Measurements from ENCODE around the gene CFAP161. TPM values are rescaled to one million over a fixed set of nuclear protein-coding genes. Genes with fewer than 3 reads are reported as not detected.

CFAP161 gene
- total RNA-seq, 1 experiment from 2014 or later: not detected

DNA sequence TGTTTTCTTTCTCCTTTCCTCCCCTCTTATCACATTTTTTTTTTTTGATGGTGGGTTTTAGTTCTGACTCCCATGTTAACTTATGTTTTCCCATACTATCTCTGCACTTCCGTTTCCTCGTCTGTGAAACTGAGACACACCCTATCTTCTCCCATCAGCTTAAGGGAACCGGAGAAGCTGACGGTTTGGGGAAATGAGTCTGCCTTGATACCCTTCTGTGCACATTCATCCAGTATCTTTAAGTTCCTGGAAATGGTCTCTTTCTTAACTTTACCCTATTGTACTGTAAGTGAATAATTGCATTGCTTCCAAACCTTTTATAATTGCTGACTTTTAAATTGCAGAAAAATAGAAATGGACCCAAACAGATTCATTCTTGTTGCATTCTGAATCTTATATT is 26.2 kb upstream of the CFAP161 start:
- CTCF ChIA-PET: interaction anchor here (0.7 to 5.1 kb wide), 3 partner anchors 48 to 159 kb away, joined by 3 to 85 read pairs (median 3); no protein-coding TSS in a partner anchor
- no TSS peak for BruUV-seq (replicated peaks)
- H3K4me3 Mint-ChIP-seq (ENCODE audit: low read depth, unreplicated experiment): no peak overlapping the region
- intact Hi-C loops (cut with micrococcal nuclease; ENCODE audit: unreplicated experiment): loop anchor here (2.0 to 5.0 kb wide), 4 partner anchors 44 to 294 kb away; no protein-coding TSS in a partner anchor
- H3K4me1 Mint-ChIP-seq (ENCODE audit: low read depth, unreplicated experiment): no peaks in the 10 kb centered on the region
- TF ChIP-seq CTCF (IDR thresholded peaks at IDR 0.05; ENCODE audit: unreplicated experiment): no peak
- H3K36me3 Mint-ChIP-seq (ENCODE audit: insufficient read depth, unreplicated experiment): no peaks in the 10 kb centered on the region
- DNase-seq: no peak
- peaks cover 70% of the 10 kb centered on the region for H3K27me3 Mint-ChIP-seq (ENCODE audit: unreplicated experiment)
- H3K9me3 Mint-ChIP-seq (ENCODE audit: low read depth, unreplicated experiment): no peaks in the 10 kb centered on the region
- no peak overlapping the region for H3K27ac Mint-ChIP-seq (ENCODE audit: unreplicated experiment)

GRCh38 chr15:81108427-81108826 is 25.6 kb upstream of the CFAP161 start:
- H3K4me1 Mint-ChIP-seq (ENCODE audit: low read depth, unreplicated experiment): peaks cover 3% of the 10 kb centered on the region
- TF ChIP-seq CTCF (IDR thresholded peaks at IDR 0.05; ENCODE audit: unreplicated experiment): peak; percentile 54
- H3K9me3 Mint-ChIP-seq (ENCODE audit: low read depth, unreplicated experiment): no peaks in the 10 kb centered on the region
- H3K27me3 Mint-ChIP-seq (ENCODE audit: unreplicated experiment): peaks cover 65% of the 10 kb centered on the region
- BruUV-seq (replicated peaks): no TSS peak
- no peak overlapping the region for H3K27ac Mint-ChIP-seq (ENCODE audit: unreplicated experiment)
- no peaks in the 10 kb centered on the region for H3K36me3 Mint-ChIP-seq (ENCODE audit: insufficient read depth, unreplicated experiment)
- CTCF ChIA-PET: interaction anchor here (0.7 to 5.1 kb wide), 3 partner anchors 47 to 158 kb away, joined by 3 to 85 read pairs (median 3); no protein-coding TSS in a partner anchor
- DNase-seq: peak; percentile 28
- H3K4me3 Mint-ChIP-seq (ENCODE audit: low read depth, unreplicated experiment): no peak overlapping the region
- intact Hi-C loops (cut with micrococcal nuclease; ENCODE audit: unreplicated experiment): loop anchor here (5.0 kb wide), 3 partner anchors 44 to 294 kb away; no protein-coding TSS in a partner anchor

DNA sequence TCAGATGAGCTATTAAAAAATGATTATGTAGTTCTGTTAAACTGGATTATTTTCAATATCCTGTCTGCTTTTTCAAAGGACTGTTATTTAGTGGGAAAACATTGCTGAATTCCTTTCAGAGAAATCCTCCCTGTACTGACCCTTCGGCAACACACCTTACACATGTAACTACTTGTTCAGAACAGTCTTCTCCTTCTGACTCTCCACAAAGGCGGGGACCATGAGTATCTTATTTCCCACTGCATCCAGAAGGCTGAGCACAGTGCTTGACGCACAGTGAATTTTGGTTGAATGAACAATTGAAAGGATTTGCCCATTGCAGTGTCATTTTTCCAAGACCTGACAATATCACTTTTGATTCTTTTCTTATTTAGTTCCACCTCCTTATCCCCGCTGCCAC is 23.1 kb upstream of the CFAP161 start:
- Mint-ChIP-seq H3K4me1 (ENCODE audit: low read depth, unreplicated experiment) (peaks cover 16% of the 10 kb centered on the region), H3K36me3 (ENCODE audit: insufficient read depth, unreplicated experiment) (no peaks in the 10 kb centered on the region), H3K27ac (ENCODE audit: unreplicated experiment) (no peak overlapping the region), H3K27me3 (ENCODE audit: unreplicated experiment) (peaks cover 41% of the 10 kb centered on the region), H3K4me3 (ENCODE audit: low read depth, unreplicated experiment) (no peak overlapping the region), H3K9me3 (ENCODE audit: low read depth, unreplicated experiment) (no peaks in the 10 kb centered on the region)
- intact Hi-C loops (cut with micrococcal nuclease; ENCODE audit: unreplicated experiment): no loop called here
- no peak for TF ChIP-seq CTCF (IDR thresholded peaks at IDR 0.05; ENCODE audit: unreplicated experiment)
- no peak for DNase-seq
- CTCF ChIA-PET: no interaction called here
- no TSS peak for BruUV-seq (replicated peaks)

DNA sequence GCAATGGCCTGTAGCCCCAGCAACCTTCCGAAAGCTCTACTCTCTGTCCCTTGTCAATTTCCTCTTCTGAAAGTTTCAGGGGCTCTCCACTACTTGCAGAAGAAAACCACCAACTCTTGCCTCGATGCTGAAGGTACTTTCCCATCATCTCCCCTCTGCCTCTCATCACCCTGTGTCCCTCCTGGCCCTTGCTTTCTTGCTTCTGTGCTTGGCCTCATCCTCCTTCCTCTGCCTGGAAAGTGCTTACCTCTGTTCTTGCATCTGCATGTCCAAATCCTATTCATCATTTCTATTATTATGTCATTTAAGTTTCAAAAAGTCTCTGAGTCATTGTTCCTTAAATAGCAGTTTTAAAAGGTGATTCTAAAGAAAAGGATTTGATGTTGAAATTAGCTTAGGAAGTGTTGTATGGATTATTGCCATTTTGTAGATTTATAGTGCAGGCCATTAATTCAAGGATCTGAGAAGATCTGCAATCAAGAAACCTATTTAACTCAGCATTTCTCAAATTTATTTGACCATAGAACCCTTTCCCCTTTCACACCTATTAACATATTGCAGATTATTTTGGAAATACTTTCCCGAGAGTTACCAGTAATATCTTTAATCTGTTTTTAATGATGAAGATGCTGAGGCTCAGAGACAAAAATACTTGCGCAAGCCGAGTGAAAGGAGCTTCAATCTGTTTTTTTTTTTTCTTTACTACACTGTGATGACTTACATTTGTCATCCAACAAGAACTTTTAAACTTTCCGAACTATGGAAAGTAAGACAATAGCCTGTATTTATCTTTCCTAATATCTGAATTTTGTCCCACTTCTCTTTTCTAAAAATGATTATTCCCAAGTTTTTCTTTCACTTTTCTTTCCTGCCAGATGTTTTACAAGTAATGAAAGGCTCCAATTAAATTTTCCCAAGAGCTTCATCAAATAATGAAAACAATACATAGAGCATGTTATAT is 22.3 kb upstream of the CFAP161 start:
- Mint-ChIP-seq H3K27ac (ENCODE audit: unreplicated experiment) (no peak overlapping the region), H3K4me3 (ENCODE audit: low read depth, unreplicated experiment) (no peak overlapping the region), H3K36me3 (ENCODE audit: insufficient read depth, unreplicated experiment) (no peaks in the 10 kb centered on the region), H3K27me3 (ENCODE audit: unreplicated experiment) (peaks cover 36% of the 10 kb centered on the region), H3K9me3 (ENCODE audit: low read depth, unreplicated experiment) (no peaks in the 10 kb centered on the region), H3K4me1 (ENCODE audit: low read depth, unreplicated experiment) (peaks cover 16% of the 10 kb centered on the region)
- intact Hi-C loops (cut with micrococcal nuclease; ENCODE audit: unreplicated experiment): no loop called here
- no peak for DNase-seq
- CTCF ChIA-PET: interaction anchor here (2.7 kb wide), 1 partner anchor 154 kb away, joined by 19 read pairs; no protein-coding TSS in a partner anchor
- BruUV-seq (replicated peaks): no TSS peak
- TF ChIP-seq CTCF (IDR thresholded peaks at IDR 0.05; ENCODE audit: unreplicated experiment): no peak
